ENCODE results near the gene PRPS2. TPM values are rescaled to one million over a fixed set of nuclear protein-coding genes. Genes with fewer than 3 reads are reported as not detected.

PRPS2 gene
- 36.9 TPM for polyA plus RNA-seq

GRCh38 chrX:12791257-12792228 is at the start of gene PRPS2:
Gene PRPS2 (plus strand): TSS chrX:12791412. CDS start chrX:12791498, 86 bp downstream.
- H3K36me3 Mint-ChIP-seq: no peaks in the 10 kb centered on the region
- peaks cover 4 to 23% (median 6%) of the 10 kb centered on the region in 3 donors for H3K4me1 Mint-ChIP-seq
- H3K27me3 Mint-ChIP-seq: no peaks in the 10 kb centered on the region

DNA sequence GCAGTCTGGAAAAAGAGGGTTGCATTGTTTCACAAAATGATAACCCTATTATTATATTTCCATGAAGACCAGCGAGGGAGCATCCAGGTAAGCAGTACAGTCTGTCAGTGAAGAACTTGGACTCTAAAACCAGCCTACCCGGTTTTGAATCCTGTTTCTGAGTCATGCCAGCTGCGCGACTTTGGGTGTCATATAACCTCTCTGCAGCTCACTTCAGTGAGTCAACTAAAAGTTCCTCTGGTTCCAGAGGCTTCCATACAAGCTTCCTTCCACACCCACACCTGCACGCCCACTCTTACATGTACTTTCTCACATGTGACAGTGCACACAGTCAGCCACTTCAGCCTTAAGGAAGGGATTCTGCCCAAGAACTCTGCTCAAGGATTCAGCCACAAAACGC is 49.8 kb upstream of the PRPS2 start:
- no peak overlapping the region for H3K27ac Mint-ChIP-seq
- H3K4me1 Mint-ChIP-seq: no peaks in the 10 kb centered on the region
- no peaks in the 10 kb centered on the region for H3K36me3 Mint-ChIP-seq
- H3K27me3 Mint-ChIP-seq: no peaks in the 10 kb centered on the region
- peaks cover 0 to 3% (median 0%) of the 10 kb centered on the region in 3 donors for H3K9me3 Mint-ChIP-seq
- H3K4me3 Mint-ChIP-seq: no peak overlapping the region

More at GRCh38 chrX:12791257-12792228, at the start of gene PRPS2:
- Mint-ChIP-seq H3K9me3 (peaks cover 0 to 2% (median 2%) of the 10 kb centered on the region in 3 donors), H3K4me3 (peak within 1 kb of the TSS; percentile 88 to 96 (median 94)), H3K27ac (peak within 1 kb of the TSS in 2 of 3 donors; percentile 0 to 72)

DNA sequence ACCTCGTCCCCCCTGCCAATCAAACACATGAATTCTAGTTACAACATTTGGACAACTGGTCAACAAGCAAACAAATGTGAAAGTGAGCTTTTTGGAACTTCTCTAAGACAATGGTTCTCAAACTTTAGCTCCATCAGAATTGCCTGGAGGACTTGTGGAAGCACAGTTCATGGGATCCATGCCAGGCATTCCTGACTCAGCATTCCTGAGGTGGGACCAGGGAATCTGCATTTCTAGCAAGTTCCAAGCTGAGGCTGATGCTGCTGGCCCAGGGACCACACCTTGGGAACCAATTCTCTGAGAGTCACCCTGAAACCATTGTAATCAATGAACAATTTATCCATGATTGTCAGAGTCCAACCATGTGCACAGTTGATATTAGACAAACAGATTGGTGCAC is 43.8 kb upstream of the PRPS2 start:
- no peak overlapping the region for H3K4me3 Mint-ChIP-seq
- no peaks in the 10 kb centered on the region for H3K36me3 Mint-ChIP-seq
- peaks cover 0 to 6% (median 0%) of the 10 kb centered on the region in 3 donors for H3K9me3 Mint-ChIP-seq
- no peaks in the 10 kb centered on the region for H3K4me1 Mint-ChIP-seq
- no peaks in the 10 kb centered on the region for H3K27me3 Mint-ChIP-seq
- no peak overlapping the region for H3K27ac Mint-ChIP-seq

DNA sequence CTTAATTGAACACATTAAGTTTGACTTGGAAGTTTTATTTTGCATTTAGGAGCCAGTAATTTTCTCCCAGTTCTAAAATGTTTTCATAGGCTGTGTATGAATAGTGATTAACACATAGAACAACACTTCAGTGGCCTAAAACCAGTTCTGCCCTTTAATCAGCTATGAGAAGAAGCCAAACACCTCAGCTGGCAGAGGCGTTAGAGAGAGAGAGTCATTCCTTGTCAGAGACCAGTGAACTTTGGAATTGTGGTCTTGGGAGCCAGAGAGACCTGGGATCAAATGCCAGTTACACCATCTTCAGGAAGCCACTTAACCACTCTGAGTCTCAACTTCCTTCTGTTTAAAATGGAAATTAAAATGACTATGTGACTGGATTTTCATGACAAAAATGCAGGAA is 39.3 kb upstream of the PRPS2 start:
- no peaks in the 10 kb centered on the region for H3K4me1 Mint-ChIP-seq
- no peak overlapping the region for H3K27ac Mint-ChIP-seq
- H3K4me3 Mint-ChIP-seq: no peak overlapping the region
- H3K36me3 Mint-ChIP-seq: peaks cover 2% of the 10 kb centered on the region
- H3K9me3 Mint-ChIP-seq: peaks cover 0 to 6% (median 2%) of the 10 kb centered on the region in 3 donors
- H3K27me3 Mint-ChIP-seq: no peaks in the 10 kb centered on the region

- H3K27ac Mint-ChIP-seq: no peak overlapping the region
- H3K4me1 Mint-ChIP-seq: no peaks in the 10 kb centered on the region
- H3K9me3 Mint-ChIP-seq: peaks cover 0 to 6% (median 2%) of the 10 kb centered on the region in 3 donors
- H3K4me3 Mint-ChIP-seq: no peak overlapping the region
- H3K27me3 Mint-ChIP-seq: no peaks in the 10 kb centered on the region
- H3K36me3 Mint-ChIP-seq: peaks cover 3% of the 10 kb centered on the region
Measured at GRCh38 chrX:12753366-12753765, 37.8 kb upstream of the PRPS2 start.

GRCh38 chrX:12758291-12758690 is 32.9 kb upstream of the PRPS2 start:
- Mint-ChIP-seq H3K4me3 (no peak overlapping the region), H3K36me3 (peaks cover 3% of the 10 kb centered on the region), H3K27ac (no peak overlapping the region), H3K9me3 (peaks cover 0 to 2% (median 0%) of the 10 kb centered on the region in 3 donors), H3K4me1 (no peaks in the 10 kb centered on the region), H3K27me3 (peaks cover 3% of the 10 kb centered on the region)

GRCh38 chrX:12767856-12768255 is 23.4 kb upstream of the PRPS2 start:
- H3K9me3 Mint-ChIP-seq: peaks cover 4 to 9% (median 6%) of the 10 kb centered on the region in 3 donors
- no peaks in the 10 kb centered on the region for H3K36me3 Mint-ChIP-seq
- H3K4me1 Mint-ChIP-seq: peaks cover 4 to 8% (median 4%) of the 10 kb centered on the region in 3 donors
- no peak overlapping the region for H3K4me3 Mint-ChIP-seq
- H3K27me3 Mint-ChIP-seq: peaks cover 14% of the 10 kb centered on the region
- no peak overlapping the region for H3K27ac Mint-ChIP-seq

DNA sequence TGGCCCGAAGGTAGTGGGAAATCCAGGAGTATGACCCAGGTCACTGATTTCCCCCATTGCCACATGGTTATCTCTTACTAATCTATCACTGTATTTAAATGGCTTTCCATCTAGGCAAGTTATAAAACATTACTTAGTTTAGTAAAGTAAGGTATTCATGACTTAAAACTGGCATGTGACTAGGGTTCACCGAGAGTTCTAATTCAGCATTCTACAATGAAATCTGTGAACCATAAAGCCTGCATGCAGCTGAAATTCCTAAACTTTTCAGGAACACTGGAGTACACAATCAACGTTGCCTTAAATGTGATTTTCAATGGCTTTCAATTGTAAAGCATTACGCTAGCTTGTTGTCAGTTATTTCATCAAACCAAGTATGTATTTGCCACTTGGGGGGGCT is 22.7 kb upstream of the PRPS2 start:
- Mint-ChIP-seq H3K27me3 (peaks cover 15% of the 10 kb centered on the region), H3K9me3 (peaks cover 4 to 9% (median 6%) of the 10 kb centered on the region in 3 donors), H3K27ac (no peak overlapping the region), H3K4me1 (peaks cover 4 to 8% (median 4%) of the 10 kb centered on the region in 3 donors), H3K4me3 (no peak overlapping the region), H3K36me3 (no peaks in the 10 kb centered on the region)

GRCh38 chrX:12770440-12770839 is 20.8 kb upstream of the PRPS2 start:
- H3K9me3 Mint-ChIP-seq: peaks cover 0 to 4% (median 0%) of the 10 kb centered on the region in 3 donors
- peak overlapping the region in 1 of 4 donors; percentile 19 for H3K4me3 Mint-ChIP-seq
- peaks cover 17% of the 10 kb centered on the region for H3K27me3 Mint-ChIP-seq
- H3K27ac Mint-ChIP-seq: no peak overlapping the region
- peaks cover 4 to 8% (median 4%) of the 10 kb centered on the region in 3 donors for H3K4me1 Mint-ChIP-seq
- H3K36me3 Mint-ChIP-seq: no peaks in the 10 kb centered on the region

GRCh38 chrX:12771445-12772069 is 19.7 kb upstream of the PRPS2 start:
- Mint-ChIP-seq H3K27me3 (peaks cover 14% of the 10 kb centered on the region), H3K4me1 (peaks cover 4 to 8% (median 4%) of the 10 kb centered on the region in 3 donors), H3K27ac (no peak overlapping the region), H3K36me3 (no peaks in the 10 kb centered on the region), H3K4me3 (peak overlapping the region in 1 of 4 donors; percentile 12), H3K9me3 (no peaks in the 10 kb centered on the region)

GRCh38 chrX:12777670-12778069 is 13.5 kb upstream of the PRPS2 start:
- H3K9me3 Mint-ChIP-seq: no peaks in the 10 kb centered on the region
- no peak overlapping the region for H3K27ac Mint-ChIP-seq
- no peaks in the 10 kb centered on the region for H3K4me1 Mint-ChIP-seq
- H3K36me3 Mint-ChIP-seq: no peaks in the 10 kb centered on the region
- H3K4me3 Mint-ChIP-seq: no peak overlapping the region
- peaks cover 6% of the 10 kb centered on the region for H3K27me3 Mint-ChIP-seq

- no peak overlapping the region for H3K27ac Mint-ChIP-seq
- no peak overlapping the region for H3K4me3 Mint-ChIP-seq
- no peaks in the 10 kb centered on the region for H3K27me3 Mint-ChIP-seq
- no peaks in the 10 kb centered on the region for H3K36me3 Mint-ChIP-seq
- no peaks in the 10 kb centered on the region for H3K9me3 Mint-ChIP-seq
- no peaks in the 10 kb centered on the region for H3K4me1 Mint-ChIP-seq
Measured at GRCh38 chrX:12779534-12779933, 11.7 kb upstream of the PRPS2 start.

- peaks cover 0 to 2% (median 0%) of the 10 kb centered on the region in 3 donors for H3K9me3 Mint-ChIP-seq
- peaks cover 2 to 18% (median 4%) of the 10 kb centered on the region in 3 donors for H3K4me1 Mint-ChIP-seq
- H3K27ac Mint-ChIP-seq: no peak overlapping the region
- H3K27me3 Mint-ChIP-seq: no peaks in the 10 kb centered on the region
- H3K4me3 Mint-ChIP-seq: no peak overlapping the region
- H3K36me3 Mint-ChIP-seq: no peaks in the 10 kb centered on the region
Measured at GRCh38 chrX:12788645-12789044, 2.6 kb upstream of the PRPS2 start.

DNA sequence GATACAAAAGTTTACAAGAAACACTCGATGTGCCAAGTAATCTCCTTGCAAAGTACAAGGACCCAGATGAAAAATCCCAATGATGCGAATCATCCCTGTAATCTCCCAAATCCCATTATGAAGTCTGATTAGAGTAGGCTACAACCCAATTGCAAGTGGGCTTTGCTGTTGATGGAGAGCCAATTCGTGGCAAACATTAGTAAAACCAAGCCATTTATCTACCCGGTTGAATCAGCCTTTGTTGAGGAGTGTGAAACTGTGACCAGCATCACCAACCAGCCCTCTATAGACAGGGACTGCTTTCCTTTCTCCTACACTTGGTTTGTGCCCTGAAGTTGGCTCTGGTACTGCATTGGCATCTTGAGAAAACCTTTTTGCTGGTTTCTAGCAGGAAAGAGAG is 1.2 kb upstream of the PRPS2 start:
- Mint-ChIP-seq H3K36me3 (no peaks in the 10 kb centered on the region), H3K27ac (peak overlapping the region in 1 of 3 donors; percentile 0), H3K9me3 (peaks cover 0 to 2% (median 2%) of the 10 kb centered on the region in 3 donors), H3K4me1 (peaks cover 4 to 21% (median 6%) of the 10 kb centered on the region in 3 donors), H3K27me3 (no peaks in the 10 kb centered on the region), H3K4me3 (peak overlapping the region in 3 of 4 donors; percentile 16 to 96 (median 94))

- Mint-ChIP-seq H3K9me3 (peaks cover 0 to 2% (median 2%) of the 10 kb centered on the region in 3 donors), H3K27me3 (no peaks in the 10 kb centered on the region), H3K4me3 (peak overlapping the region; percentile 88 to 96 (median 94)), H3K36me3 (no peaks in the 10 kb centered on the region), H3K27ac (peak overlapping the region in 1 of 3 donors; percentile 72), H3K4me1 (peaks cover 4 to 23% (median 6%) of the 10 kb centered on the region in 3 donors)
Measured at GRCh38 chrX:12790885-12791256, 341 bp upstream of the PRPS2 start.
